K562 (cell line): Measurements from ENCODE around the gene RITA1. TPM values are rescaled to one million over a fixed set of nuclear protein-coding genes. Genes with fewer than 3 reads are reported as not detected.

Experiments used
- CEBPZ ChIP-seq: fragments of 150-350 bp; IDR thresholded peaks from 2 replicates; pipeline ENCODE4 v1.6.1; 2014; ENCODE audit warnings: low read depth, mild to moderate bottlenecking, low read length, borderline replicate concordance
- CUX1 ChIP-seq: fragments of 200-800 bp; sonication (Bioruptor generic); IDR thresholded peaks from 2 replicates; pipeline ENCODE4 v1.6.1; 2016; ENCODE audit warnings: missing genetic modification characterization, missing compliant biosample characterization
- ID3 ChIP-seq, 2 experiments: fragments of 250-450 bp in 1 of 2; fragments of 450-650 bp in 1 of 2; sonication (Bioruptor Pico) in 1 of 2; IDR thresholded peaks; 2 replicates each; pipeline versions ENCODE4 v1.6.1 to v1.8.0; 2016 to 2021; ENCODE audit warnings: mild to moderate bottlenecking in 2 of 2, moderate library complexity in 2 of 2, missing compliant biosample characterization in 1 of 2, missing genetic modification characterization in 1 of 2
- NFE2 ChIP-seq: IDR thresholded peaks from 2 replicates; pipeline ENCODE4 v1.6.1; 2014; ENCODE audit warnings: antibody characterized with exemption, low read depth
- SRF ChIP-seq, 2 experiments: fragments of 250-450, 450-650 bp in 1 of 2; sonication (Bioruptor Pico) in 1 of 2; sonication (generic) in 1 of 2; formaldehyde crosslinking; IDR thresholded peaks; 2 replicates each; pipeline versions ENCODE4 v1.5.0 to v1.5.1; 2020 to 2022; ENCODE audit warnings: mild to moderate bottlenecking in 1 of 2, missing genetic modification reagents in 1 of 2
- TFE3 ChIP-seq: fragments of 450-650 bp; formaldehyde crosslinking; IDR thresholded peaks from 2 replicates; pipeline ENCODE4 v1.4.0; 2020; ENCODE audit warnings: mild to moderate bottlenecking, mixed read lengths
- ZC3H4 ChIP-seq: sonication (generic); formaldehyde crosslinking; IDR thresholded peaks from 2 replicates; pipeline ENCODE4 v1.9.0; 2021; ENCODE audit warnings: missing genetic modification reagents, borderline replicate concordance
- ZNF592 ChIP-seq: fragments of 450-650 bp; IDR thresholded peaks from 2 replicates; pipeline ENCODE4 v1.6.1; 2017; ENCODE audit warnings: antibody characterized with exemption, mild to moderate bottlenecking
- ZNF717 ChIP-seq: fragments of 250-450 bp; sonication (Bioruptor Pico); IDR thresholded peaks from 2 replicates; pipeline ENCODE4 v1.5.0; 2021
- polyA plus RNA-seq, 8 experiments: library from polyadenylated mRNA; depleted of rRNA in 4 of 8; stranded (reverse) in 5 of 8; unstranded in 3 of 8; fragments of >200 nt; fragmentation: Nextera tagmentation in 2 of 8; fragmentation: Illumina TruSeq in 1 of 8; extraction: Ambion mirVana in 2 of 8; extraction: Trizol in 1 of 8; gene quantifications; 2 replicates each; pipeline versions ENCODE4 v1.2.1 to v1.2.3, GENCODE V29; 2011 to 2014; ENCODE audit warnings: inconsistent platforms in 1 of 8, missing spikeins in 1 of 8
- total RNA-seq, 7 experiments: library from RNA; depleted of rRNA in 6 of 7; stranded (reverse); fragments of >200 nt in 6 of 7; fragmentation: Illumina TruSeq in 2 of 7; extraction: Trizol in 2 of 7; gene quantifications; 2 replicates each; pipeline versions ENCODE4 v1.2.1 to v1.2.3, GENCODE V29; 2011 to 2021; ENCODE audit warnings: low replicate concordance in 1 of 7

RITA1 gene
- total and polyA plus RNA-seq, 9 of the 15 experiments (the other 6 are each of a cell fraction or from before 2014, with no cell fraction given): 2.8 to 40.4 (median 18.0) TPM

GRCh38 chr12:113231235-113232088 lies 45.9 kb downstream of the RITA1 start (continued):
- TF ChIP-seq CEBPZ: no peak
- TF ChIP-seq ZNF592: 0 out of 2 replicates have a peak, but pooled peaks have one; percentile 49
- no peak for TF ChIP-seq ID3 (CRISPR knock-in tag; IDR thresholded peaks at IDR 0.05)
- peak; percentile 78; the same call in 1 of the 2 replicates for TF ChIP-seq ID3 (tag; IDR thresholded peaks at IDR 0.05)
- TF ChIP-seq TFE3 (CRISPR knock-in tag): no peak
- TF ChIP-seq SRF (CRISPR knock-in tag; IDR thresholded peaks at IDR 0.05): peak; percentile 95 to 99
- TF ChIP-seq NFE2: no peak
- 0 out of 2 replicates have a peak, but pooled peaks have one; percentile 66 for TF ChIP-seq CUX1 (CRISPR knock-in tag)
- TF ChIP-seq ZC3H4: no peak
- no peak for TF ChIP-seq ZNF717 (CRISPR knock-in tag)
